Myometrial cell (primary cell): Measurements from ENCODE around the gene LETMD1. TPM values are rescaled to one million over a fixed set of nuclear protein-coding genes. Genes with fewer than 3 reads are reported as not detected.

ENCODE experiments used
- total RNA-seq: library from RNA; depleted of rRNA; stranded (reverse); fragments of >200 nt; gene quantifications from 2 replicates; pipeline ENCODE4 v1.2.3, GENCODE V29; 2015

Gene LETMD1, protein sequence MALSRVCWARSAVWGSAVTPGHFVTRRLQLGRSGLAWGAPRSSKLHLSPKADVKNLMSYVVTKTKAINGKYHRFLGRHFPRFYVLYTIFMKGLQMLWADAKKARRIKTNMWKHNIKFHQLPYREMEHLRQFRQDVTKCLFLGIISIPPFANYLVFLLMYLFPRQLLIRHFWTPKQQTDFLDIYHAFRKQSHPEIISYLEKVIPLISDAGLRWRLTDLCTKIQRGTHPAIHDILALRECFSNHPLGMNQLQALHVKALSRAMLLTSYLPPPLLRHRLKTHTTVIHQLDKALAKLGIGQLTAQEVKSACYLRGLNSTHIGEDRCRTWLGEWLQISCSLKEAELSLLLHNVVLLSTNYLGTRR
- 34.3 and 46.1 TPM in 2 replicates for total RNA-seq

DNA sequence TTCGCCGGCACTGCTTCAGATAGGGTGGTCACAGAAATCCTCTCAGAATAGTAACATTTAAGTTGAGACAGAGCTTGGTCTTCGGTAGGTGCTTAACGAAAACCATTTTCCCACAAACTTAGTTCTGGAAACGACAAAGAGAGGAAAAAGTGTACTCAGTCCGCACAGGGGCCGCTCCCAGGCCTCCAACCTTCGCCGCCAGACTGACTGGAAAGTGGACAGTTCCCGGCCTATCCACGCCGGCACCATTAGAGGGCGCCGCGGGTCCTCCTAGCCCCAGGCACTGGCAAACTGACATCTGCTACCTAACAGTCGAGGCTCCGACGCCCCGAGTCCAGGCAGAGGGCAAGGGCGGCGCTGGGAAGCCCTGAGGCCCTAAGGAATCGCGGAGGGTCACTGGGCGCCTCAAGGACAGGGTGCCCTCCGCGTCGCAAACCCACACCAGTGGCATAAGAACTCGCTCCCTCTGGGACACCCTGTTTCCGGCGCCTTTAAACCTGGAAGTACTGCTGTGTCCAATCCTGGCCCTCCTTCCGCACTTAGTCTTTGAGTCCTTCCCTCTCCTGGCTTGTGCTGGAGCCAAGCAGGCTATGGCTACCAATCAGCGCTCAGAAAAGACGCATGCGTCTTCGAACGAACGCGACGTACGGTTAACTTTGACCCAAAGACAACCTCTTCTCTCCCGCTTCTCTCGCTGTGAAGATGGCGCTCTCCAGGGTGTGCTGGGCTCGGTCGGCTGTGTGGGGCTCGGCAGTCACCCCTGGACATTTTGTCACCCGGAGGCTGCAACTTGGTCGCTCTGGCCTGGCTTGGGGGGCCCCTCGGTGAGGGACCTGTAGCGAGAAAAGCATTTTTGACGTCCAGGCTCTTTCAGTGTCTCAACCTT is at the start of gene LETMD1:
LETMD1 (plus strand) TSS at position 673 of the 886 bp plus-strand sequence; CDS start at position 703, 30 bp downstream.

DNA sequence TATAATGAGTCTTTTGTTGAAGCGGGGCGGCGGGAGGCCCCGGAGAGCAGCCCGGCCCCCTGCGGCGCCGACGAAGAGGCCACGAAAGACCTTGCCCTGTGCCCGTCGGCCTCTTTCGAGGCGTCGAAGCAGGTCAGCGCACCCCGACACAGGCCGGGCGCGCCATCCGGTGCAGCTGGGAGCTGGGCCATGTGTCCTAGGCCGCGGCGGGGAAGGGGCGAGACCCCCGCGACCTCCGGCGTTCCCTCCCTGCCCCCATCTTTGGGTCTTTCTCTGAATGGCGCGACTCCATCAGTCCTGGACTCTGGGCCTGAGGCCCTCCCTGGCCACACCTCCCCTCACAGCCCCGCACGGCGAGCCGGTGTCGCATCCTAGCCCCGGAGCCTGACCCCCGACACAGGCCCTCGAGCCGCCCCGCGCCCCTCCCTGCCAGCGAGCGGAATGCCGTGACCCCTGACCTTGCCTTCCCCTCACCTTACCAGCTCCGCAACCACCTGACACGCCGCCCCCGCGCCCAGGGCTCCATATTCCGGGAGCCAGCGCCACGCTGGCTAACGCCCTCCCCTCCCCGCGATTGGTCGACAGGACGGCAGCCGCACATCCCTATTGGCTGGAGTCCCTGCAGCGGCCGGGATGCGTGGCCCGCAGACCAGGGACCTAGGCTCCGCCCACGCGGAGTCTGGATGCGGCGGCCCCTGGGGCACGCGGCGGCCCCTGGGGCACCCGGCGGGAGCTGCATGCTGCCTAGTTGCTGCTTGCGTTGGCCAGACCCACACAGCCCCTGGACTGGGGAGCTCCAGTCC is 22.1 kb upstream of the LETMD1 start, which contains the start of gene SLC11A2:
SLC11A2 (minus strand) TSS at position 549 of the 803 bp plus-strand sequence. CDS start 15,656 bp downstream, outside the sequence.

DNA sequence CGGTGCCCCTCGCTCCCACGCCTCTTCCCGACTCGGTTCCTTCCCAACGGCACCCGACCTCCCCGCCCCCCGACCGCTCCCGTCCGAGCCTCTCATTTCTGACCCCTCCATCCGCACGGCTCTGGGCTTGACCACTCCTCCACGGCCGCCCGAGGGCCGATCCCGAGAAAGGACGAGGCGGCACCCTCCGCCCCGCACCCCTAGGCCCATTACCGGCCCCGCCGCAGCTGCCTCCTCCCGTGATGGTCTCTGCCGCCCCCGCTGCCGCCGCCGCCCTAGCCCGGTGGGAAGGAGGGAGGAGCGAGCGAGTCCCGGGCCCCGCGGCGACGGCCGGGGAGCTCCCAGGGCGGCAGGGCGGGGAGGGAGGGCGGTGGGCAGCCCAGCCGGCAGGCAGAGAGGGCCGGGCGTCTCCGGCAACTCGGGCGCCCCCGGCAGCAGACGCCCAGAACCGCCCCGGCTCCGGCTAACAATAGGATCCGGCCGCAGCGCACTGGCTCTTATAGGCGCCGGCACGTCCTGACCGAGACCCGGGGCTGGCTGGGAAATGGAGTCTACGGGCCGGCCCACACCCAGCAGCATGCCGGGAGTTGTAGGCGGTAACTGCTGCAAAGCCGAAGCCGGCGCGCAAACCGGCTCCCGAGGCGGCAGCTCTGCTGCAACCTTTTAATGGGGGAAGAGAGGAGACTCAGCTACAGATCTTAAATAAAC is 35.2 kb downstream of the LETMD1 start, which contains the start of gene CSRNP2:
CSRNP2 (minus strand) TSS at position 471 of the 708 bp plus-strand sequence. CDS start 7,035 bp downstream, outside the sequence.

Other genes with a start within 250 kb of the LETMD1 start
- gene TMPRSS12, start 205.4 kb upstream of the LETMD1 start, total RNA-seq: not detected in 2 replicates
- gene HIGD1C, start 95.8 kb upstream of the LETMD1 start, total RNA-seq: not detected in 2 replicates
- gene SLC11A2, start 21.9 kb upstream of the LETMD1 start, total RNA-seq: 16.1 and 21.9 TPM in 2 replicates
- gene CSRNP2, start 35.3 kb downstream of the LETMD1 start, total RNA-seq: 12.1 and 14.5 TPM in 2 replicates
- gene TFCP2, start 124.8 kb downstream of the LETMD1 start, total RNA-seq: 7.5 and 7.8 TPM in 2 replicates
- gene POU6F1, start 169.7 kb downstream of the LETMD1 start, total RNA-seq: 3.0 and 11.0 TPM in 2 replicates
- gene DAZAP2, start 190.5 kb downstream of the LETMD1 start, total RNA-seq: 206 and 231 TPM in 2 replicates
- 22.5 and 31.9 TPM in 2 replicates for gene SMAGP, start 222.1 kb downstream of the LETMD1 start, total RNA-seq